RWPE1 (cell line): ENCODE measurements around the gene SECISBP2.
"Not testable (repeated sequence)": the region's sequence is repeated elsewhere in the genome, so short reads cannot be mapped to it uniquely, and the experiment has no call there.

Experiments used
- CTCF ChIA-PET: fragments of 350-600 bp; sonication (Branson Sonifier 250); formaldehyde crosslinking; extraction: SDS; loops from one replicate; lab custom pipeline; 2021; lab: Yijun Ruan, JAX
- POLR2A ChIA-PET: fragments of 400-600 bp; formaldehyde crosslinking; extraction: SDS; loops from one replicate; lab custom pipeline; 2020; ENCODE audit warnings: antibody characterized with exemption; ENCODE audit not compliant: low non-redundant PET; lab: Yijun Ruan, JAX
- DNase-seq: peaks from one replicate; pipeline ENCODE4 v3.0.0; 2012; ENCODE audit warnings: low spot score
- H3K27ac ChIP-seq: fragments of 450-650 bp; 2 replicates; pipeline ENCODE4 v1.5.1; 2017
- TF ChIP-seq, protein P1 (sequence below): fragments of 450-650 bp; conservative IDR thresholded peaks from 2 replicates; pipeline ENCODE4 v1.5.1; 2017; ENCODE audit warnings: low read depth, mild to moderate bottlenecking

Gene SECISBP2

DNA sequence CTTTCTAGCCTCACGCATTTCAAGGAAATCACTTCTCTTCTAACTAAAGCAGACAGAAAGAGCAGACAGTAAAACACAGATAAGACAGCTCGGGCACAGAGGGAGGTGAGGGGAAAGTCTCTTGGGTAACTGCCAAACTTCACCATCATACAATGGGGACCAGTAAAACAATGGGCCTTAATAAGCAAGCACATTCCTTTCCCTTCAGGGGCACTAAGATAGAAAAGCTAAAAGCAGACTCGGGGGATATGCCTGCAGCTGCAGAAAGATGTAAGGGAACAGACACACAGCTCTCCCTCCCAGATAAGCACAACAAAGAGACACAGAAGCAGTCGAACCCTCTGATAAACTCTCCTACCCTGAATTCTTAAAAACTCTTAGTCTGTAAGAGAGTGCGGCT is 22.9 kb upstream of the SECISBP2 start:
- TF ChIP-seq, protein P1, sequence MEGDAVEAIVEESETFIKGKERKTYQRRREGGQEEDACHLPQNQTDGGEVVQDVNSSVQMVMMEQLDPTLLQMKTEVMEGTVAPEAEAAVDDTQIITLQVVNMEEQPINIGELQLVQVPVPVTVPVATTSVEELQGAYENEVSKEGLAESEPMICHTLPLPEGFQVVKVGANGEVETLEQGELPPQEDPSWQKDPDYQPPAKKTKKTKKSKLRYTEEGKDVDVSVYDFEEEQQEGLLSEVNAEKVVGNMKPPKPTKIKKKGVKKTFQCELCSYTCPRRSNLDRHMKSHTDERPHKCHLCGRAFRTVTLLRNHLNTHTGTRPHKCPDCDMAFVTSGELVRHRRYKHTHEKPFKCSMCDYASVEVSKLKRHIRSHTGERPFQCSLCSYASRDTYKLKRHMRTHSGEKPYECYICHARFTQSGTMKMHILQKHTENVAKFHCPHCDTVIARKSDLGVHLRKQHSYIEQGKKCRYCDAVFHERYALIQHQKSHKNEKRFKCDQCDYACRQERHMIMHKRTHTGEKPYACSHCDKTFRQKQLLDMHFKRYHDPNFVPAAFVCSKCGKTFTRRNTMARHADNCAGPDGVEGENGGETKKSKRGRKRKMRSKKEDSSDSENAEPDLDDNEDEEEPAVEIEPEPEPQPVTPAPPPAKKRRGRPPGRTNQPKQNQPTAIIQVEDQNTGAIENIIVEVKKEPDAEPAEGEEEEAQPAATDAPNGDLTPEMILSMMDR, result no peak
- no peak overlapping the region for H3K27ac ChIP-seq
- no peak for DNase-seq
- ChIA-PET CTCF (no interaction called here), POLR2A (no interaction called here)

DNA sequence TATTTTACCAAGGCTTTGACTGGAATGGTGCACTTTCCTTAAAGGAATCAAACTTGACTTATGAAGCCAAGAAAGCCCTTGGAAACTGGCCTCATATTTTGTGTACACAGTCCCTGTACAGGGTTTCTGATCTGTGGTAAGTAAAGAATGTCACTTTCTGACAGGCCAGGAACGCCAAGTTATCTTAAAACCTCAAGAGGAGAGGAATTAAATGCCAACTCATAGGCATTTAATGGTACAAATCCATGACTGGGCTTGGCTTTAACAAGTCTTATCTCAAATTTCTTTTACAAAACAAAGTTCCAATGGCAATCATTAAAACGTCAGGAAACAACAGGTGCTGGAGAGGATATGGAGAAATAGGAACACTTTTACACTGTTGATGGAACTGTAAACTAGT is 16.3 kb upstream of the SECISBP2 start:
- H3K27ac ChIP-seq, CTCF ChIA-PET, DNase-seq, POLR2A ChIA-PET: not testable (repeated sequence)

DNA sequence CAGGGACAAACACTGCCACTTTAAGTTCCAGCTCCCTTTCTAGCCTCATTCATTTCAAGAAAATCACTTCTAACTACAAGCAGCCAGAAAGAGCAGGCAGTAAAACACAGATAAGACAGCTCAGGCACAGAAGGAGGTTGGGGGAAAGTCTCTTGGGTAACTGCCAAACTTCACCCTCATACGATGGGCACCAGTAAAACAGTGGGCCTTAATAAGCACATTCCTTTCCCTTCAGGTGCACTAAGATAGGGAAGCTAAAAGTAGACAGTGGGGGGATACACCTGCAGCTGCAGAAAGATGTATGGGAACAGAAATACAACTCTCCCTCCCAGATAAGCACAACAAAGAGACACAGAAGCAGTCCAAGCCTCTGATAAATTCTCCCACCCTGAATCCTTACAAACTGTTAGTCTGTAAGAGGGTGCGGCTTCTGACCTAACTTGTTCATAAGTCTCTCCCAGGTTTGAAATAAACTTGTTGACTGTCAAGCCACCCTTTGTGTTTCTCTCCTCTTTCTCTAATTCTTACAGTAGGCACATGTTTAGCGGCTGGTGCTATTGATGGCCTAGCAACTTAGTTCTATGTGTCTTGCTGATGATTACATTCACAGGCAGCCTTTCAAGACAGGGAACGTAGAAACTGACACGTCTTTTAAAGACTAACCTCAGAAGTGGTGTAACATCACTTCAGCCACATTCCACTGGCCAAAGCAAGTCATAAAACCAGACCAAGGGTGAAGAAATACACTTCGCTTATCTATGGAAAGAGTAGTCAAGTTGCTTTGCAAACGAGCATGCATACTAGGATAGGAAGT is 14.1 kb upstream of the SECISBP2 start:
- ChIA-PET POLR2A (no interaction called here), CTCF (no interaction called here)
- TF ChIP-seq, protein P1, result no peak
- H3K27ac ChIP-seq, result no peak overlapping the region
- no peak for DNase-seq

DNA sequence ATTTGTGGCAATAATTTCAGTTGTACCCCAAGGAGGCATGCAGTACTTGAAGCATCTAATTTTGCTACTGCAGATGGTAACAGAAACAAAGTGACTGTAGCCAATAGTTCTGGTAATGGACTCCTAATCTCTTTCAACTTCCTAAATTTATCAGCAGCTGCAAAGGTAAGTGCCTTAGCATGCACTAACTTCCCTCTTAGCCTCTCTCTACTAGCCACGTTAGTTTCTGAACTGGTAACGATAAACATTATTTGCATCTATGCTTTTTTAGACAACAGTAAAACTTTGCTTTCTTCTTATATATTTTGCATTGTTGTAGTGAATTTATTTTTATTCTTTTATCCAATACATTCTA is 13.5 kb upstream of the SECISBP2 start:
- DNase-seq, result no peak
- TF ChIP-seq, protein P1, result no peak
- POLR2A ChIA-PET, result no interaction called here
- no peak overlapping the region for H3K27ac ChIP-seq
- CTCF ChIA-PET, result no interaction called here

DNA sequence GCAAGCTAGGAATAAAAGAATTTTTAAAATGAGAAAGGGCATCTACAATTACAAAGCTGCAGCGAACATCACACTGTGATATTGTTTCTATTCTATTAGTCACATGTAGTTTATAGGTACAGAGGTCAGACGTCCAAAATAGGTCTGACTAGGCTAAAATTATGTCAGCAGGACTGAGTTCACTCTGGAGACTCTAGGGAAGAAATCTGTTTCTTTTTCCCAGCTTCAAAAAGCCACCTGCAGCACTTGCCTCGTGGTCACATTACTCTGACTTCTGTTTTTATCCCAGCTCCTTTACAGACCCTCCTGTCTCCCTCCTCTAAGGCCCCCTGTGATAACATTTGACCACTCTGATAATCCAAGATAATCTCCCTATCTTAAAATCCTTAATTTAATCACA is 12.4 kb upstream of the SECISBP2 start:
- CTCF ChIA-PET, result no interaction called here
- POLR2A ChIA-PET, result no interaction called here
- TF ChIP-seq, protein P1, result no peak
- DNase-seq, result no peak
- H3K27ac ChIP-seq, result no peak overlapping the region

DNA sequence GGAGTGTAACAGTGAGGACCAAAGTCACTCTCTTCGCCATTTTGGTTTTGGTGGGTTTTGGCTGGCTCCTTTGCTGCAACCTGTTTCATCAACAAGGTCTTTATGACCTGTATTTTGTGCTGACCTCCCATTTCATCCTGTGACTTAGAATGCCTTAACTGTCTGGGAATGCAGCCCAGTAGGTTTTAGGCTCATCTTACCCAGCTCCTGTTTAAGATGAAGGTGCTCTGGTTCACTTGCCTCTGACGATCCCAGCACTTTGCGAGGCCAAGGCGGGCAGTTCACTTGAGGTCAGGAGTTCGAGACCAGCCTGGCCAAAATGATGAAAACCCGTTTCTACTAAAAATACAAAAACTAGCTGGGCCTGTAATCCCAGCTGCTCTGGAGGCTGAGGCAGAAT is 9.1 kb upstream of the SECISBP2 start:
- ChIA-PET POLR2A (no interaction called here), CTCF (no interaction called here)
- TF ChIP-seq, protein P1, result no peak
- no peak for DNase-seq
- H3K27ac ChIP-seq, result peak overlapping the region; percentile 52

DNA sequence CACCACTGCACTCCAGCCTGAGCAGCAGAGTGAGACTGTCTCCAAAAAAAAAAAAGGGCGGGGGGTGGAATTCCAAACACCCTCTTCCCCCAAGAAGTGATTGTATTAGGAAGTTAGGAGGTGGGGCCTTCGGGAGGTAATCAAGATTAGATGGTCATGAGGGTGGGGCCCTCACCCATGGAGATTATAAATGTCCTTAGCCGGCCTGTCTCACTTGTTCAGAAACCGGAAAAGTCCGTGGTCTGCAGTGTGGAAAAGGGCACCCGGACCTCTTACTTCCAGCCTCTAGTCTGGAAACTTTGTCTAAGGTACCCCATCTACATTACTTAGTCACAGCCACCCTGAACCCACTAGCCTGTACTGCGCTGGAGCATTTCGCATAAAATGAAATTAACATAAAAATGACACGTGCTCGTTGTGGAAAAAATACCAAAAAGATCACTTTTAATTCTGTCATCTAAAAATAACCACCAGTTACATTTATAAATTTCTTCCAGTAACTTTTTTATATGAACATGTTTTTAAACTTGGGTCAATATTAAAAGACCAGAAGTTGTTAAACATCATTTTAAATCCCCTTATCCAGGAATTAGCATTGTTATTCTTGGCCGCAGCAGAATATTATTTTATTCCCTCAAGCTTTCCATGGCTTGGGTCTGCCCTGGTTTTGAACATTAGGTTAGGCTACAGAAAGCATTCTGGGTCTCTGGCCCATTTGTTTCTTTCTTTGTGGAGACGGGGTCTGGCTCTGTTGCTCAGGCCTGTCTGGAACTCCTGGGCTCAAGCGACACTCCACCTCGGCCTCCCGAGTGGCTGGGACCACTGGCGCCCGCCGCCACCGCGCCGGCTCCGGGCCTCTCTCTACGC is 8.5 kb upstream of the SECISBP2 start:
- ChIA-PET POLR2A (no interaction called here), CTCF (no interaction called here)
- H3K27ac ChIP-seq, result peak overlapping the region; percentile 93
- no peak for DNase-seq
- TF ChIP-seq, protein P1, result no peak
